CD4-positive, alpha-beta T cell treated with Interleukin-15 for 1 hour (primary cell): ENCODE measurements around the gene PCBP3.
"Not testable (repeated sequence)": the region's sequence is repeated elsewhere in the genome, so short reads cannot be mapped to it uniquely, and the experiment has no call there.

Experiments
- DNase-seq: peaks from one replicate; pipeline ENCODE4 v3.0.0-alpha.2; 2020

PCBP3 gene

GRCh38 chr21:45957551-45957950 lies 314.0 kb downstream of the PCBP3 start:
- DNase-seq: no peak

DNA sequence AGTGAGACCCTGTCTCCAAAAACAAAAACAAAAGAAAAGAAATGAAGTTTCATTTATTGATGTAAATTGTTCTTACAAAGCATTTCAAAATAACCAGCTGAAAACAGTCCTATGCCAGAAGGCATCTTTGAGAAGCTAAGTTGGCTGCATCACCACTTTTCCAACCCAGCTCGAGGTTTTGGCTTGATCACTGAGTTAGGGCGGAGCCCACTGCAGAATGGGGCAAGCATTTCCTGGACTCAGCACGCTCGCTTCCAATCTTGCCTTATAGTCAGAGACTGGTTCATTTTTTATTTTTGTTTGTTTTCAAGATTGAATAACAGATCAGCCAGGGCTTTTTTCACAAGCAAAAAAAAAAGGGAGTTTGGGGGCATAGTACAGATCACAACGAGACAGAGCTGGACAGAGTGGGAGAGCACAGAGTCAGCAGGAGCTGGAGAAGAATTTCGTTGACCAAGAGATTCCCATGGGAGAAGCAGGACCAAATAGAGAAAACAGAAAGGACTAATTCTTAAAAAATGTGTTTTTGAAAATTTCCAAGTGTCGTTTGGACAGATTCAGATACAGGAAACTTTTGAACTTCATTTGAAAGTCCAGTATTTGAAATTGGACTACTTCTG lies 314.6 kb downstream of the PCBP3 start:
- no peak for DNase-seq

GRCh38 chr21:45959182-45959581 lies 315.7 kb downstream of the PCBP3 start:
- no peak for DNase-seq

GRCh38 chr21:45959779-45960390 lies 316.4 kb downstream of the PCBP3 start:
- no peak for DNase-seq

GRCh38 chr21:45961408-45961807 lies 317.9 kb downstream of the PCBP3 start:
- DNase-seq: not testable (repeated sequence)

- DNase-seq: no peak
These were observed 319.2 kb downstream of the PCBP3 start for GRCh38 chr21:45962531-45963231.

GRCh38 chr21:45963232-45963570 lies 319.7 kb downstream of the PCBP3 start:
- DNase-seq: no peak

GRCh38 chr21:45964649-45965048 lies 321.1 kb downstream of the PCBP3 start:
- DNase-seq: no peak

GRCh38 chr21:45965084-45965809 lies 321.7 kb downstream of the PCBP3 start:
- no peak for DNase-seq

GRCh38 chr21:45966791-45967394 lies 323.4 kb downstream of the PCBP3 start:
- no peak for DNase-seq

- DNase-seq: no peak
These were observed 326.6 kb downstream of the PCBP3 start for GRCh38 chr21:45969921-45970673.

GRCh38 chr21:45970674-45971615 lies 327.4 kb downstream of the PCBP3 start:
- peak; percentile 36 for DNase-seq

- no peak for DNase-seq
These were observed 328.3 kb downstream of the PCBP3 start for GRCh38 chr21:45971616-45972352.

- DNase-seq: no peak
These were observed 328.8 kb downstream of the PCBP3 start for GRCh38 chr21:45972353-45972715.

- DNase-seq: no peak
These were observed 329.4 kb downstream of the PCBP3 start for GRCh38 chr21:45972716-45973474.

- DNase-seq: peak; percentile 82
These were observed 330.0 kb downstream of the PCBP3 start for GRCh38 chr21:45973475-45974072.

DNA sequence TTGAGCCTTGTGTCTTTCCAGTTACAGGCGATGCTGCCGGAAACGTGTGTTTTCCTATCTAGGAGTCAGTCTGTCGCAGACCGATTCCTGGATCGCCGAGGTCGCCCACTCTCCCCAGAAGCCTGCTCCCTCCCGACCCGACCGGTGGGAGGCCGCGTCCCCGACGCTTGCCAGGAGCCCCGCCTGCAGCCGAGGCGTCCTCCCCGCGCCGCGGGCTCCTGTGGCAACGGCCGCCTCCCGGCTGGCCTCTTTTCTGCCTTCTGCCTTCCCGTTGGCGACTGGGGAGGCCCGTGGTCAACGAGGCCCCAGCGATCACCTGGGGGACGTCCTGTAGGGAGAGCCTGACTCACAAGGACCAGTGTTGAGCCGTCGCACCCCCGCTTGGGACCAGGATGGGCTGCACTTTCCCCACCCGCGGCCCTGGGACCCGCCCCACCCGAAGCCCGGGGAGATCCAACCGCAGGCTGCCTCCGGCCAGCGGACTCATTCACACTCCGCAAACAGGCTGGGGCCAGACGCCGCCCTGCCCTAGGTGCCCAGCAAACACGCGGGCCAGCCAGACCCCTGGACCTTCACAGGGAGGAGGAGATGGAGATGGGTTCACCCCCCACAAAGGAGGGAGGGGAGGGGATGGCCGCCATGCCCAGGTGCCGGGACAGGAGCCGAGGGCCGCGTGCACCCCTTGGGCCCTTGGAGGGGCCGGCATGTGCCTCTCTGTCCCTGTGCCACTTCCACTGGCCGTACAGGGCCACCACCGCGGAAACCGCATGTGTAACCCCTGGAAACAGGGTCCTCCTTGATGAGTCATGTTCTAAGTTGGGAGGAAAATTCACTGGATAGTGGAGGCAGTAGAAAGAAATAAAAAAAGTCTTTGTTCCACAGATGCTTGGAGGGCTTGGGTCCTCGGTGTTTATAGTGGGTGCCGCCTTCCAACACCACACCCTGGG lies 330.8 kb downstream of the PCBP3 start:
- no peak for DNase-seq

DNA sequence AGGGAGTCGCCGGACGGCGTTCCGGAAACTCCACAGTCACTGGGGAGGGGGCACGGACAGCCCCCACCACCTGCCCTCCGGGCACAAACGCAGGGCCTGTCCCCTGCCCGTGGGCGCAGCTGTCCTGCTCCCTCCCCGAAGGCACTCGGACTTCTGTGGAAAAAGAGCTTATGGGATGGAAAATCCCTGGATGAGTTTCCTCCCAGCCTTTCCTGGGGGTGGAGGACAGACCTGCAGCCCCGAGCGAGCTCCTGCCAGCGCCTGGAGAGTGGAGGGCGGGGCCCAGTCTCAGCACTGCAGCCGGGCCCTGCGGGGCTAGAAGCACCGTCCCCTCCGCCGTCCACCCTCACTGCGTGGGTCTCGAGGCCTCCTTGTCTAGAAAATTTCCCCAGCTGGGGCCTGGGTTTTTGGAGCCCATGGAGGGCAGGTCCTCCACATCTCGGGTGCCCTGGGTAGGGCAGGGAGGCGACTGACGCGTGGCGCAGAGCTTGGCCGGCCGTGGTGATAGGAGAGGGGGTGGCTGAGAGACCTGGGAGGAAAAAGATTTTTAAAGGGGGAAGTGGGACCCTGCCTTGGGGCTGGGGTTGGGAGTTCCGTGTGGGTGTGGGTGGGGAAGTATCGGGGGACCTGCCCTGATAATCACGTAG lies 331.6 kb downstream of the PCBP3 start:
- DNase-seq: no peak
